ENCODE results near the gene SASH1.

DNA sequence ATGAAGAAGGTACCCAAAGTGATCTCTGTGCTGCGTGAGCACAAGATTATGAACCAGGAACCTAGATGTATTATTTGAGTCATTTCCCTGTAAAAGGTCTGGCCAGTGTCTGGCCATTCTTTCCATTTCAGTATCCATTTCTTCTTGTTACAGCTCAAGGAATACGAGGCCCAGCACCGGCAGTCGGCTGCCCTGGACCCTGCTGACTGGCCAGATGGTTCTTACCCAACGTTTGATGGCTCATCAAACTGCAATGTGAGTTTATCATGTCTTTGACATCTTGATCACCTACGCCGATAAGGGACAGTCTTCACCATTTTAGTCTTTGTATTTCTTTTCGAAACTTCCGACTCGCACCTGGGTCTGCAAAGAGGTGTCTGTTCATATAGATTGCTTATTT is 144.8 kb downstream of the SASH1 start:
- TF ChIP-seq, protein P1, sequence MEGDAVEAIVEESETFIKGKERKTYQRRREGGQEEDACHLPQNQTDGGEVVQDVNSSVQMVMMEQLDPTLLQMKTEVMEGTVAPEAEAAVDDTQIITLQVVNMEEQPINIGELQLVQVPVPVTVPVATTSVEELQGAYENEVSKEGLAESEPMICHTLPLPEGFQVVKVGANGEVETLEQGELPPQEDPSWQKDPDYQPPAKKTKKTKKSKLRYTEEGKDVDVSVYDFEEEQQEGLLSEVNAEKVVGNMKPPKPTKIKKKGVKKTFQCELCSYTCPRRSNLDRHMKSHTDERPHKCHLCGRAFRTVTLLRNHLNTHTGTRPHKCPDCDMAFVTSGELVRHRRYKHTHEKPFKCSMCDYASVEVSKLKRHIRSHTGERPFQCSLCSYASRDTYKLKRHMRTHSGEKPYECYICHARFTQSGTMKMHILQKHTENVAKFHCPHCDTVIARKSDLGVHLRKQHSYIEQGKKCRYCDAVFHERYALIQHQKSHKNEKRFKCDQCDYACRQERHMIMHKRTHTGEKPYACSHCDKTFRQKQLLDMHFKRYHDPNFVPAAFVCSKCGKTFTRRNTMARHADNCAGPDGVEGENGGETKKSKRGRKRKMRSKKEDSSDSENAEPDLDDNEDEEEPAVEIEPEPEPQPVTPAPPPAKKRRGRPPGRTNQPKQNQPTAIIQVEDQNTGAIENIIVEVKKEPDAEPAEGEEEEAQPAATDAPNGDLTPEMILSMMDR (IDR thresholded peaks at IDR 0.05 in 2 of 3, conservative IDR thresholded peaks at IDR 0.05 in 1 of 3; ENCODE audit: insufficient read depth in 2 of 3, low read depth in 1 of 3, low read length in 3 of 3) = no peak
- no peak for TF ChIP-seq EZH2 (IDR thresholded peaks at IDR 0.05; ENCODE audit: borderline replicate concordance, low read depth, low read length)
- TF ChIP-seq, protein P2, sequence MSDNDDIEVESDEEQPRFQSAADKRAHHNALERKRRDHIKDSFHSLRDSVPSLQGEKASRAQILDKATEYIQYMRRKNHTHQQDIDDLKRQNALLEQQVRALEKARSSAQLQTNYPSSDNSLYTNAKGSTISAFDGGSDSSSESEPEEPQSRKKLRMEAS (CRISPR knock-in tag; IDR thresholded peaks at IDR 0.05) = no peak
- TF ChIP-seq ZNF146 (CRISPR knock-in tag; IDR thresholded peaks at IDR 0.05; ENCODE audit: unreplicated experiment) = no peak
- TF ChIP-seq FOXP1 (CRISPR knock-in tag; IDR thresholded peaks at IDR 0.05) = no peak
- TF ChIP-seq SIX5 (IDR thresholded peaks at IDR 0.05; ENCODE audit: borderline replicate concordance in 1 of 2, insufficient read depth in 1 of 2, low read depth in 1 of 2, low read length in 2 of 2) = no peak
- no peak for TF ChIP-seq SMC3 (conservative IDR thresholded peaks at IDR 0.05; ENCODE audit: insufficient read depth, low read depth, low read length)
- TF ChIP-seq, protein P3, sequence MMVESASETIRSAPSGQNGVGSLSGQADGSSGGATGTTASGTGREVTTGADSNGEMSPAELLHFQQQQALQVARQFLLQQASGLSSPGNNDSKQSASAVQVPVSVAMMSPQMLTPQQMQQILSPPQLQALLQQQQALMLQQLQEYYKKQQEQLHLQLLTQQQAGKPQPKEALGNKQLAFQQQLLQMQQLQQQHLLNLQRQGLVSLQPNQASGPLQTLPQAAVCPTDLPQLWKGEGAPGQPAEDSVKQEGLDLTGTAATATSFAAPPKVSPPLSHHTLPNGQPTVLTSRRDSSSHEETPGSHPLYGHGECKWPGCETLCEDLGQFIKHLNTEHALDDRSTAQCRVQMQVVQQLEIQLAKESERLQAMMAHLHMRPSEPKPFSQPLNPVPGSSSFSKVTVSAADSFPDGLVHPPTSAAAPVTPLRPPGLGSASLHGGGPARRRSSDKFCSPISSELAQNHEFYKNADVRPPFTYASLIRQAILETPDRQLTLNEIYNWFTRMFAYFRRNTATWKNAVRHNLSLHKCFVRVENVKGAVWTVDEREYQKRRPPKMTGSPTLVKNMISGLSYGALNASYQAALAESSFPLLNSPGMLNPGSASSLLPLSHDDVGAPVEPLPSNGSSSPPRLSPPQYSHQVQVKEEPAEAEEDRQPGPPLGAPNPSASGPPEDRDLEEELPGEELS (CRISPR knock-in tag; IDR thresholded peaks at IDR 0.05; ENCODE audit: borderline replicate concordance) = no peak
- TF ChIP-seq, protein P4, sequence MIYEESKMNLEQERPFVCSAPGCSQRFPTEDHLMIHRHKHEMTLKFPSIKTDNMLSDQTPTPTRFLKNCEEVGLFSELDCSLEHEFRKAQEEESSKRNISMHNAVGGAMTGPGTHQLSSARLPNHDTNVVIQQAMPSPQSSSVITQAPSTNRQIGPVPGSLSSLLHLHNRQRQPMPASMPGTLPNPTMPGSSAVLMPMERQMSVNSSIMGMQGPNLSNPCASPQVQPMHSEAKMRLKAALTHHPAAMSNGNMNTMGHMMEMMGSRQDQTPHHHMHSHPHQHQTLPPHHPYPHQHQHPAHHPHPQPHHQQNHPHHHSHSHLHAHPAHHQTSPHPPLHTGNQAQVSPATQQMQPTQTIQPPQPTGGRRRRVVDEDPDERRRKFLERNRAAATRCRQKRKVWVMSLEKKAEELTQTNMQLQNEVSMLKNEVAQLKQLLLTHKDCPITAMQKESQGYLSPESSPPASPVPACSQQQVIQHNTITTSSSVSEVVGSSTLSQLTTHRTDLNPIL (CRISPR knock-in tag; IDR thresholded peaks at IDR 0.05) = no peak
- TF ChIP-seq, protein P5, sequence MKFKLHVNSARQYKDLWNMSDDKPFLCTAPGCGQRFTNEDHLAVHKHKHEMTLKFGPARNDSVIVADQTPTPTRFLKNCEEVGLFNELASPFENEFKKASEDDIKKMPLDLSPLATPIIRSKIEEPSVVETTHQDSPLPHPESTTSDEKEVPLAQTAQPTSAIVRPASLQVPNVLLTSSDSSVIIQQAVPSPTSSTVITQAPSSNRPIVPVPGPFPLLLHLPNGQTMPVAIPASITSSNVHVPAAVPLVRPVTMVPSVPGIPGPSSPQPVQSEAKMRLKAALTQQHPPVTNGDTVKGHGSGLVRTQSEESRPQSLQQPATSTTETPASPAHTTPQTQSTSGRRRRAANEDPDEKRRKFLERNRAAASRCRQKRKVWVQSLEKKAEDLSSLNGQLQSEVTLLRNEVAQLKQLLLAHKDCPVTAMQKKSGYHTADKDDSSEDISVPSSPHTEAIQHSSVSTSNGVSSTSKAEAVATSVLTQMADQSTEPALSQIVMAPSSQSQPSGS (CRISPR knock-in tag; IDR thresholded peaks at IDR 0.05) = no peak
- TF ChIP-seq KDM1A (IDR thresholded peaks at IDR 0.05) = no peak
